Mammary epithelial cell (primary cell): ENCODE results near the gene TSPAN16.

ENCODE experiments used
- CTCF ChIP-seq, 2 donors: IDR thresholded peaks in 1 of 2; conservative IDR thresholded peaks in 1 of 2; 2 replicates each; pipeline ENCODE4 v1.5.1; 2011 to 2012; ENCODE audit warnings: inconsistent platforms in 2 of 2, low read length in 2 of 2, mild to moderate bottlenecking in 2 of 2, control low read depth in 1 of 2, low read depth in 1 of 2; ENCODE audit not compliant: insufficient read depth in 1 of 2; ENCODE audit errors: extremely low read depth in 1 of 2
- EZH2 ChIP-seq: IDR thresholded peaks from 2 replicates; pipeline ENCODE4 v1.6.1; 2012; ENCODE audit warnings: low read length, inconsistent platforms, borderline replicate concordance

- TF ChIP-seq CTCF (conservative IDR thresholded peaks at IDR 0.05 in 1 of 2, IDR thresholded peaks at IDR 0.05 in 1 of 2; ENCODE audit: extremely low read depth in 1 of 2, insufficient read depth in 1 of 2, low read depth in 1 of 2, low read length in 2 of 2) (no peak), EZH2 (no peak)
These were observed 26.5 kb downstream of the TSPAN16 start for GRCh38 chr19:11322269-11323024.
